GM12892 (cell line): ENCODE results near the gene SLC1A3.

Source experiments
- POLR2A ChIP-seq: IDR thresholded peaks from 2 replicates; pipeline ENCODE4 v1.6.1; 2011; ENCODE audit warnings: low read depth, low read length, control low read depth
- POLR2AphosphoS5 ChIP-seq: IDR thresholded peaks from 2 replicates; pipeline ENCODE4 v1.6.1; 2011; ENCODE audit warnings: low read depth, low read length, control low read depth
- TAF1 ChIP-seq: IDR thresholded peaks from 2 replicates; pipeline ENCODE4 v1.6.1; 2011; ENCODE audit warnings: low read depth, mild to moderate bottlenecking, control low read depth, low read length, borderline replicate concordance

- TF ChIP-seq POLR2AphosphoS5 (no peak), TAF1 (no peak), POLR2A (no peak)
Measured at GRCh38 chr5:36607838-36608783, 1.7 kb downstream of the SLC1A3 start.
